Urothelium cell line (cell line): ENCODE data around the gene GMPPA.

ENCODE experiments used
- DNase-seq: peaks from one replicate; pipeline ENCODE4 v3.0.0; 2011; ENCODE audit warnings: low spot score, mixed read lengths
- FAIRE-seq: peaks from 2 replicates; lab custom pipeline; 2011; peaks lifted over from hg19 to GRCh38; lab: Jason Lieb, UNC

Gene GMPPA

DNA sequence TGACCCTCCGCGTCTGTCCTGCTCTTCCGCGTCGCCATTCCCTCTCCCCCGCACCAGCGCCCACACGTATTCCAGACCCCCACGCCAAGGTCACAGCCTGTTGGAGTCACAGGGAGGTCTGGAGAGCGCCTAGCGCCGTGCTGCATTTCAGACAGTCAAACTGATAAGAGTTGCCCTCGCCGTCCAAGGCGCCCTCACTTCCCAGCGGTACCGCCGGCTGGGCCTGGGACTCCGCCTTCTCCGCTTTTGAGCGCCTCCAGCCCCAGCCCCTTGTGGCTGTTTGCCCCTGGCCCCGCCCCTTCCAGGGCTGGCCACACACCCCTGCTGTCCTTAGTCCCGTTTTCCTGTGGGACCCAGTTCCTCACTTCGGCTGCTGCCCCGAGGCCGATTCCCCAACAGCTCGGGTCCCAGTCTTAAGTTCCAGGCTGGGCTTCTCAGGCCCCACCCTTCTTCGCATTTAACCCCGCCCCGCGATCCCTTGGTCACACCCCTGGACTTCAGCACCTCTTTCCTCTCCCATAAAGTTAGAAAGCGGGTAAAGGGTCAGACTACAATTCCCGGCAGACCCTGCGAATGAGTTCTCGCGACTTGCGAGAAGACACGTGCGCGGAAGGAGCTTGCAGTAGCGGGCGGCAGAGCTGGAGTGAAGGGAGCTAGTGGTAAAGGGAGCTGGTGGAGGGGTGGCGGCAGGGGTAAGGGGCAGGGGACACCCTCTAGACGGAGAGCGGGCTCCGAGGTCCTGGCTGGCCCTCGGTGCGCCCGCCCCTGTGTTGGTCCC is at the start of gene GMPPA:
Gene GMPPA (plus strand): TSS at position 612 of the 778 bp plus-strand sequence. CDS start 1,085 bp downstream, outside the sequence.
- DNase-seq (peak; percentile 96), FAIRE-seq (peak; percentile 48)

DNA sequence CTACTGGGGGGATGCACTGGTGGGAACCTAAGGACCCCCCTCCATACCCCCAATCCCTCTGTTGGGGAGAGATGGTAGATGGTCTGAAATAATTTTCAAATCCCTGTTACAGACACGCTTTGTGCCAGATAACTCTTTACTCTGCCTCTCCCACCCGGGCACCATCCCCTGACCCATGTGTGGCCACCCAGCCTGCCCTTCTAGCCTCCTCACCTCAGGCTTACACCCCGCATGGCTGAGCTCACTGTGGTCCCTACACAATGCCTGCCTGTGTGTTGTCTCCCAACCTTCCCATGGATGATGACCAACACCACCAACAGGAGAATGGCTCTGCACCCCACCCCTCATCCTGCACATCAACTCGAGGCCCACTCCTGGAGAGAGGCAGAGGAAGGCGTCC is 49.1 kb upstream of the GMPPA start:
- FAIRE-seq (no peak), DNase-seq (no peak)

DNA sequence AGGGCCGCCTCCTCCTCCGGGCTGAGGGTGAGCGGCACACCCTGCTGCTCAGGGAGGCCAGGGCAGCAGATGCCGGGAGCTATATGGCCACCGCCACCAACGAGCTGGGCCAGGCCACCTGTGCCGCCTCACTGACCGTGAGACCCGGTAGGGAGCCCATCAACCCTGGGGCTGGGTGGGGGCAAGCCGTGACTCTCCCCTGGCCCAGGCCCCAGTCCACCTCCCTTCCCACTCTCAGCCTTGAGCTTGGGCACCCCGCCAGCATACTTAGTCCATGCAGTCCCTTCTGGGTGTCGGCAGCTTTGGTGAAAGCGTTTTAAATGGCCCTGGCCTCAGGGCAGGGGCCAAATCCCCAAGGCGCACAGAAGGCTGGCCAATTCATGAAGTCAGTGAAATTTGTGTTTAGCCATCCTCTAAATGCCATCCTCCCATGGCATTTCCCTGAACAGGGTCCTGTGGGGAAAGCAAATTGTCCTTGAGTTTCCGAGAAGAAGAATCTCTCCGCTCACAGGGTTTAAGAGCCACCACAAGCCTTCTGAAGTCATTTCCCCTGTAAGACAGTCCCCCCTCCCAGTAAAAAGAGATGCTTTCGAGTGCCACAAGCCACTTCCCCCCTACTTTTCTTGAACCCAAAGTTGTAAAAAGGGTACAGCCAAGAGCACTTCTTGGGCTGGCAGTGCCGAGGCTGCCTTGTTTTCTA is 46.9 kb upstream of the GMPPA start:
- FAIRE-seq (peak; percentile 69), DNase-seq (no peak)

DNA sequence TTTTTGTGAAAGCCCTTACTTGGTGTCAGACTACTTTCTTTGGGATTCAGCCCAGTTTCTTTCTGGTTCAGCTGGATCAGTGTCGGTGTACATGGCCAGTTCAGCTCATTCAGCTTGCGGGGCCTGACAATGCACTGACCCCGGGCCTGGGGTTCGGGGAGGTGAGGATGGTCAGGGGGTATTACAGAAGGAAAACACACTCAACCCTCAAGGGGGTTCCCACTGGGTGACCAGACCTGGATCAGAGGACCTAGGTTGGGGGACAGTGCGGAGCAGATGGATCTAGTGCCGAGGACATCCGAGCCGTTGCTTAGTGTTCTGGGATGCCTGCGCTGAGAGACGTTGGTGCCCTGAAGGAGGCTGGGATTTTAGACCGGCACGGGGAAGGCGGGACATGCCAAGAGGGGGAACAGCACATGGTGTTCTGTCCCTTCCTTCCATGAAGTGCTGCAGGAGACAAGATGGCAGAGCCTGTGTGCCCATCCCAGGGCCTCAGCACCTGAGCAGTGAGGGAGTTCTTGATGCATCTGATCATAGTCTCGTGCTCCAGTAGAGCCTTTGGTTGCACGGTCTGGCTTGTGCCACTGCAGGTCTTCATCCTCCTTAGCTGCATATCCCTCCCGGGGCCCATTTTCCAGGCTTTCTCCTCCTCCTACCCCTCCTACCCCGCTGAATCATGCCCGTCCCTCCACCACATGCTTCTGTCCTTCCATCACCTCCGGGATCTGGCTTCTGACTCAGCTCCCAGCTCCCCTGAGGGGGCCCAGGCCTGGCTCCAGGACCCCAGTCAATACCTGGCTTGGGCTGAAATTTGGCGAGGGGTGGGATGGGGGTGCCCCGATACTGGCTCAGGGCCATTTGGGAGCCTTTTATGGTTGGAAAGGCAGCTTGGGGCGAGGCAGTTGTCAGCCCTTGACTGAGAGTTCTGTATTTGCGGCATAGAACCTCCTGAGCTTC is 46.1 kb upstream of the GMPPA start:
- DNase-seq (peak; percentile 92), FAIRE-seq (peak; percentile 92)

DNA sequence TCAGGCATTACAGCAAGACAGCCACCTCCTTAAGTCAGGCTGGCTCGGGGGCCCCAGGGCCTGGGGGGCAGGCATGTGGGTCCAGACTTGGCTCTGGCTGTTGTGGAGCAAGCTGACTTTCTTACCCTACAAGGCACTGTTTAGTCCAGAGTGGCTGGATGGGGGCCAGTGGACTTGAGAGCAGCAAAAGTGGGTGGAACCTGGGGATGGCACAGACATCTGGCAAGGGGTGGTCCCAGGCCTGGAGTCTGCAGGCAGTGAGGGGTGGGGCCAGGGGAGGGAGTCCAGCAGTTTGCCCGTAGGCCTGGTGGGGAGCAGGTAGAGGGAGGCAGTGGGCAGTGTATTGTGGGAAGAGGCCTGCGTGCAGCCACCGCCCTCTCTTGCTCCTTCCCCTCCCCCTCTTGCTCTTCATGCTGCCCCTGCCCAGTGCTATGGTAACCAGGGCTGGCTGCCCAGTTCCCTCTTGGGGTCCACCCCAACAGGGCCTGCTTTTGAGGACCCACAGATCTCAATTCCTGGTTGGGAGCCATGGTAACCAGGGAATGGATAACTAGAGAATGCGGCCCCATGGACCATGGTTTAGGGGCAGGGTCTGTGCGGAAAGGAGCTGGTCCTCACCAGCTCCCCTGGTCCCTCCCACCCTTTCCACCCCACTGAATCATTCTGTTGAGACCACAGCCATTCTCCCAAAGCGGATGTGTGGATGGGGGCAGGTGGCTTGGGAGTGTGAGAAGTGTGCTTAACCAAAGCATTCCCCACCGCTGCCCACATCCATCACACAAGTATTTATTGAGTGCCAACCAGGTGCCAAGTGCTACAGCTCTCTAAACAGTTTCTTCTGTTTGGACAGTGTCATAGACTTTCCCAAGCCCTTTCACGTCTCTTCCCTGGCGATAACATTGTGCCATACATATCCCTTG is 44.8 kb upstream of the GMPPA start:
- peak; percentile 96 for FAIRE-seq
- DNase-seq, result peak; percentile 85

DNA sequence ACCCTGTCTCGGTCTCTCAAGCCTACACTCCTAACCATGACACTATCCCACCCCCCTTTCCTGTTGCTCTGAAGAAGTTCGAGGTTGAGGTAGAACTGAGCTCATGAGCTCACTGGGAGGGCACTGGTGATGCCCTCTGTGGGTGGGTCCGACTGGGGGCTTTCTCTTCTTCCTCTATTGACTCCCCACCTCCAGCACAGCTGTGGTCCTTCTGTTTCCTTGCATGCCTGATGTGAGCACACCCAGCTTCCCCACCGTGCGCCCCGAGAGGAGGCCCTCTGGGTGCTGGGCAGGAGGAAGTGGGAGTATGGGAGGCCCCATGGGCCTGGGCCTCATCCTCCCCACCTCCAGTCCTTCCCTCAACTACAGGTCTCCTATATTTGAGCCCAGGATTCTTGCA is 43.1 kb upstream of the GMPPA start:
- DNase-seq (no peak), FAIRE-seq (no peak)

DNA sequence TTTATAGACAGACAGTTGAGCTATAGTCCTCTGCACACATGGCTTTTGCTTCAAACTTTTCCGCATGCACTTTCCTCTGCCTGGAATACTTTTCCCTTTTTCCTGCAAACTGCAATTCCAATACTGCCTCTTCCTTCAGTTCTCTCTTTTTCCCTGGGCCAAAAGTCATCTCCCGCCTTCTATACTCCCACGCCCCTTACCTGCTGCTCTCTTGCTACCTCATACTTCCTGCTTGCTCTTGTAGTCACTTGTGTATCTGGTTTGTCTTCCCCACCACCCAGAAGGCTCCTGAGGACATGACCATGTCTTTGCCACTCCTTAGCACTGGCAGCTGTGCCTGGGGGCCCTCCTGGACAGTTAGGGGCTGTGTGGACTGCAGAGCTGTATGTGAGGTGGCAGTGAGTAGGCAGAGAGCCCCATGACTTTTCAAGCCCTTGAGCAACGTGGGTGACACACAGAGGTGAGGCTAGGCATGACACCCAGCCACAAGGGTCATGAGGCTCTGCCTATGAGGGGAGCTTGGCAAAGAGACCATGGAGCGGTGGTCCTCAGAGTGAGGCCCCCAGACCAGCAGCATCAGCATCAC is 40.8 kb upstream of the GMPPA start:
- FAIRE-seq, result no peak
- no peak for DNase-seq

DNA sequence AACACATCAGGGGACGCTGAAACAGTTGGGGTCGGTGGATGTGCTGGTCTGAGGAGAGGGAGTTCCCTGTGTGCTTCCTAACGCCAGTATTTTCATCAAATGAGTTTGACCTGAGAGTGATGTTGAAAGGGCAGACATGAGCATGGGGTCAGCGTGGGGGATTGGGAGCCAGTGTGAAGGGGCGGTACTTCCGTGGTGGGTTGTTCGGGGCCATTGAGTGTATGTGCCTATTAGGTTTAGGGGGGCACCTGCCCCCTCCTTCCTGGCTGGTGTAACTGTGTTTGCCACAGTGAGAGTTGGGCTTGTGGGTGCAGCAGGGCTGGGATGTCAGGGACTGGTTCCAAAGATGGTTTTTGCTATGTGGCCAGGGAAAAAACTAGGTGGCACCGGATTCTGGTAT is 39.7 kb upstream of the GMPPA start:
- FAIRE-seq (no peak), DNase-seq (no peak)

DNA sequence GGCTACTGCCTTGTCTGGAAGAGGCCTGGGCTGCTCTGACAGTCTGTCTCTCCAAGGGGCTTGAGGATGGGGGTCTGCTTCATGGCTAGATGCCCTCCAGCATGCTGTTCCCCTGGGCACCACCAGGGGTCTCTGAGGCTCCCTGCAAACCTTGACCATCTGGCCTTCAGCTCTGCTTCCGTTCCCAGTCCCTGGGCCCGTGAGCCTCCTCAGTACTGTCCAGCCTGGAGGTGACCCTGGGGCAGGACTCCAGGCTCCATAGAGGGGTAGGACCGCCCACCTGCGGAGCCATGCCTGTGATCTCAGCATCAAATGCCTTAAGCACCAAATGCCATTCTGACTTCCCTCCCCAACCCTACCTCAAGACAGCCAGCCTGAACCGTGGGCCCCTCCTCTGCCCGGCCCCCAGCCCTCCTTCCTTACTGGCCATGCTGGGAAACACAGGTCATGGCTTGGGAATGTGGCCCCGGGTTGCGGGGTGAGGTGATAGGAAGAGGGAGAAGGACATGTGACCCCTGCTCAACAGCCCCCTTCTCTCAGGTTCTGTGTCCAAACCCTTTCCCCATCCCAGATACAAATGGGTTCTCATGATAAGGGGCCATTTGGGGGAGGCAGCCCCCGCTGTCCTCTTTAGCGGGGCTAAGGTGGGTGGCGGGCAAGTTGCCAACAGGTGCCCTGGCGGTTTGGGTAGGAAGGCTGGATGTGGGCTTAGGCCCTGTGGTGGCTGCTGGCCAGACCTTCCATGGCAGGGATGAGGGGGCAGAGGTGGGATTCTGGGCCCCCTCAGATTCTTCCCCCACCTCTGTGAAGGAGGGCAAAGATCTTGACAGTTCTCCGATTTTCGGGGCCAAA is 39.0 kb upstream of the GMPPA start:
- peak; percentile 69 for DNase-seq
- FAIRE-seq, result no peak

DNA sequence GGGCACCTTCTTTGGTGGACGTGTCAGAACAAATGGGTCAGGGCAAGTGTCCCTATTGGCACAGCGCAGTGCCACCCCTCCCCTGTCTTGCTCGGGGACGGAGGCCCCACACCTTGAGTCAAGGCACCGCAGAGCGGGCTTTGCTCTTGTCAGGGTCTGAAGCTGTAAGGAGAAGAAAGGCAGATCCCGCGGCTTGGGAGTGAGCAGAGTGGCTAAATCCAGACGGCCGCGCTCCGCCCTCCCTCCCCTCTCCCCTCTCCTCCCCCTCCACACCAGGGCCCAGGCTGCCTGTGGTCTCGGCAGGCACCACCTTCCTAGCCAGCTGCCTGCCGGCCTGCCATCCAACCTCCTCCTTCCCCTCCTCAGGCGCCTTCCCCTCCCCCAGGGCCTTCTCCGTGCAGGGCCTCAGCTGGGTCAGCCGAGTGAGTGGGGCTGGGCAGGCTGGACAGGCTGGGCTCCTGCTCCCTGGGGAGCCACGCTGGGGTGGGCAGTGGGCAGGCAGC is 38.2 kb upstream of the GMPPA start:
- no peak for FAIRE-seq

DNA sequence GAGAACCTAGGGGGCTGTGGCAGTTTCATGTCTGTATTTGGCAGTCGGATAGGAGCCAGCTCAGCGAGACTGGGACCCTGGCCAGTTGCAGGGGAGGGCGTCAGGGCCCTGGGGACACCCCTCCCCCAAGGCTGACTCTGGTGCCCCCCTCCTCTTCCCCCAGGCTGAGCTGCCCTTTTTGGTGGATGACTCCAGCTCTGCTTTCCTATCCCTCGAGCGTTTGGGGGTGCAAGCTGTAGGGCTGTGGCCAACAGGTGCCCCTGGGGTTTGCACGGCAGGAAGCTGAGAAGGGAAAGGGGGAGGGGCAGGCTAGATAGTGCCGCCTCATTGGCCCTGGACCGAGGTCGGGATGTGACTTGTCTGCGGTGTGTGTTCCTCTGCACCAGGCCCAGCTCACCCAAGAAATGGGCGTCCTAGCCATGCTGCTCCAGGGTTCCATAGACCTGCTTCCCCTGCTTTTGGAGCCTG is 37.6 kb upstream of the GMPPA start:
- DNase-seq, result no peak
- no peak for FAIRE-seq

More for the DNA sequence above, 38.2 kb upstream of the GMPPA start:
- DNase-seq, result peak; percentile 85

DNA sequence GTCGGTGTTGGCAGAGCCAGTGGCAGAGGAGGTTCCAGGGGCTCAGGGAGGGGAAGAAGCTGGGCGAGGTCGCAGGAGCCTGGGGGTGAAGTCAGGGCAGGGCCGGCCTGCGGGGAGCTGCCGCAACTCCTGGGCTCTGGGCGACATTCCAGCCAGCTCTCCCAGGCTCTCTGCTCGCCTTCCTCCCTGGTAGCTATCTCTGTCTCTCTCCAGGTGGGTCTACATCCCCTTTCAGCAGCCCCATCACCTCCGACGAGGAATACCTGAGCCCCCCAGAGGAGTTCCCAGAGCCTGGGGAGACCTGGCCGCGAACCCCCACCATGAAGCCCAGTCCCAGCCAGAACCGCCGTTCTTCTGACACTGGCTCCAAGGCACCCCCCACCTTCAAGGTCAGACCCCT is 37.0 kb upstream of the GMPPA start:
- FAIRE-seq (no peak), DNase-seq (no peak)

DNA sequence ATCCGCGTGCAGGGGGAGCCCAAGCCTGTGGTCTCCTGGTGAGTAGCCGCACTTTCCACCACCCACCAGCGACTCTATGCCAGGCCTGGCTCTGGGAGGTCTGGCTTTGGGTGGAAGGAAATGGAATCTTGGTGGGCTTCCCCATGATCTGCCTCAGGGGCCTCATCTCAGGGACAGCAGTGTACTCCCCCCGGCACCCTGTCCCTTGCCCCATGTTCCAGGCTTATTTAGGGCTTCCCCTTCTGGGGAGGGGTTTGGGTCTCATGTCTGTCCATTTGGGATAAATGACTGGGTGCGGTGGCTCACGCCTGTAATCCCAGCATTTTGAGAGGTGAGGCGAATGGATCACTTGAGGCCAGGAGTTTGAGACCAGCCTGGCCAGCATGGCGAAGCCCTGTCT is 36.3 kb upstream of the GMPPA start:
- no peak for DNase-seq

DNA sequence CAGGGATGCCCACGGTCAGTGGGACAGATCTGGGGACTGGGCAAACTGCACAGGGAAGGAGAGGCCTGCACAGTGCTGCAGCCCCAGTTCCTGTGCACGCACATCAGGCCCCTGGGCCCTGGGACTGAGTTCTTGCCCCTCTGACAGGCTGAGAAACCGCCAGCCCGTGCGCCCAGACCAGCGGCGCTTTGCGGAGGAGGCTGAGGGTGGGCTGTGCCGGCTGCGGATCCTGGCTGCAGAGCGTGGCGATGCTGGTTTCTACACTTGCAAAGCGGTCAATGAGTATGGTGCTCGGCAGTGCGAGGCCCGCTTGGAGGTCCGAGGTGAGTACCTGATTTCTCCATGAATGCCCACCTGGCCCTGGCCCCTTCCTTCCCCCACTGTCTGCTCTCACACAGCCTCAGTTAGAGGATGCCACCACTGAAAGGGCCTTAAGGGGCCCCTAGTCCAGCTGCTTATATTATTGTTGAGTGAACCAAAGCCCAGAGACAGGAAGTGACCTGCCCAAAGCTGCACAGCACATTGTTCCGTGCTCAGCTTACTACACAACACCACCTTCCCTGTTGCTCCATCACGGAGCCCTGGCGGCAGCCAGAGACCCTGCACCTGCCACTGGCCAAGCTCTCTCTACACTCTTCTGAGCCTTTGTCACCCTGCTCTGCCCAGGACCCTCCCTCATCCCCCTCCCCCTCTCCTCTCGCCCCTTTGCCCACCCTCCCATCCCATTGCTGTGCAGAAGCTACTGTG is 34.2 kb upstream of the GMPPA start:
- DNase-seq, result no peak
- FAIRE-seq, result no peak

More for the DNA sequence above, 36.3 kb upstream of the GMPPA start:
- no peak for FAIRE-seq

DNA sequence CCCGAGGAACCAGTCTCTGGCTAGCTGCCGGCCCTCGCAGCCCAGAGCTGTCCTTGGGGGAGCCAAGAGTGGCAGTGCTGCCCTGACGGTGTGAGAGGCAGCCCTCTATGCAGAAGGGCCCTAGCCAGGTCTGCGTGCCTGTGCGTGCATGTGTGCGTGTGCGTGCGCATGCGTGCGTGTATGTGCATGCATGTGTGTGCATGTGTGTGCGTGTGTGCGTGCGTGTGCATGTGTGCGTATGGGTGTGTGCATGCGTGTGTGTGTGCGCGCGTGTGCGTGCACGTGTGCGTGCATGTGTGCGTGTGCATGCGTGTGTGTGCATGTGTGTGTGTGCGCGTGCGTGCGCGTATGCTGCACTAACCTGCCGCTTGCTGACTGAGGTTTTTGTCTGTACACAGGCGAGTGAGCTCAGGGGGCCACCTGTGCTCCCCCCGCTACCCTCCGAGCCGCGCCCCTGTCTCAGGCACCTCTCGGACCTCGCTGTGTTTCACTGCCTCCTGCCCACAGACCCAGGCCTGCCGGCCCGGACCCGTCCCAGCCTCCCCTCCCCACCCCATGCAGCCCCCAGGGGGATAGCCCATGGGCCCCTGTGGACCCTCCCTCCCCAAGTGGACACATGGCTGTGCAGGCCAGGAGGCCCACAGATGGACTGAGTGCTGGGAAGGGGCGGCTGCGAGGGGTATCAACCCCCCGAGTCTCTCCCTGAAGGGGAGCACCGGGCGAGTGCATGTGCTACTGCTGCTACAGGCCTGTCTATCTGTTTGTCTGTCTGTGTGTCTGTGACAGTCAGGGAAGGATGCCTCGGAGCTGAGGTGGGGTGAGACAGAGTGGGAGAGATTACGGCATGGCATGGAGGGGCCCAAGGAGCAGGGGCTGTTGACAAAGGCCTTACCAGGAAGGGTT is 32.8 kb upstream of the GMPPA start:
- FAIRE-seq, result peak; percentile 97
- DNase-seq, result no peak

DNA sequence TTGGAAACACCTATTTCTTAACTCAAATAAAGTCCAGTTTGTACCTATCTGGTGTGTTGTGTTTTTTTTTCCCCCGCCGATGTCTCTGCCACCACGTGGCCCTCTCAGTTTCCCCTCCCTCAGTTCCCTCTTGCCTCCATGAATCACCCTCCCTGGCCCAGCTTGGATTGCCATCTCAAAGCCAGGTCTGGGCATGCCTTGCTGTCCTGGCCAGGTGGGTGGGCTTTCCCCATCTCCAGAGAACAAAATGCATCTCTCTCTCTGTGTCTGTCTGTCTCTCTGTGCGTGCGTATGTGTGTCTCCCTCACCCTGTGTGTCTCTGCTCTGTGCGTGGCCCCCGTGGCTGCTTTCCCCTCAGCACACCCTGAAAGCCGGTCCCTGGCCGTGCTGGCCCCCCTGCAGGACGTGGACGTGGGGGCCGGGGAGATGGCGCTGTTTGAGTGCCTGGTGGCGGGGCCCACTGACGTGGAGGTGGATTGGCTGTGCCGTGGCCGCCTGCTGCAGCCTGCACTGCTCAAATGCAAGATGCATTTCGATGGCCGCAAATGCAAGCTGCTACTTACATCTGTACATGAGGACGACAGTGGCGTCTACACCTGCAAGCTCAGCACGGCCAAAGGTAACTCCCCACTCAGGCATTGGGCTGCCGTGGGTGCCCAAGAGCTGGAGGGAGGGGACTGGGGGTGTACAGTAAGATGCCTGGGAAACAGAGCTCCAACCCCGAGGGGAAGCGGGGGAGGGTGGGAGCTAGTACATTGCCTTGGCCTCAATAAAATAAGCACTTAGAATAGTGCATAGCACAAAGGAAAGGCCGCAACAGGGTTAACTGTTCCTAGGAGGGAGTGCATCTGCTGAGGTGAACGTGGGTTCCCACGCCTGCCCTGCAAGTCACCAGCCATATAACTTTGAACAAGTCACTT is 31.6 kb upstream of the GMPPA start:
- DNase-seq (no peak), FAIRE-seq (no peak)
